DMS153 (cell line): ENCODE data around the gene TRIM69.

Experiments used
- DNase-seq: peaks from one replicate; lab custom pipeline; 2025; lab: John Stamatoyannopoulos, UW

TRIM69 gene

DNA sequence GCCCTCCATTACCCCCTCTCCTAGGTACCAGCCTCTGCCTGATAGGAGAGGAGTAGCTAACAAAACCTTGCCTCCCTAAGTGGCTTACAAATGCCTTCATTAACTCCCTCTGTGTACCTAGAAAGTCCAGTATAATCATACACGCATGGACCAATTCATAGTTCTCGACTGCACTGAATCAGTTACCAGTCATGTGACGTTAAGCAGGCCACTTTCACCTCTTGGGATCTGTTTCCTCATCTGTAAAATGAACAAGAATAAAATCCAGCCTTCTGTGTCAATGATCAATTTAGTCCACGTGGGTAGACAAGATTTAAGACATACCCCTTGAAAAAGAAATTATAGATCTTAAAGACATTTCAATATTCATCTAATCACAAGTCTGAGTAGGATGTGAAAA is 72.2 kb downstream of the TRIM69 start:
- no peak for DNase-seq

GRCh38 chr15:44810237-44810636 is 73.9 kb downstream of the TRIM69 start:
- DNase-seq = no peak

DNA sequence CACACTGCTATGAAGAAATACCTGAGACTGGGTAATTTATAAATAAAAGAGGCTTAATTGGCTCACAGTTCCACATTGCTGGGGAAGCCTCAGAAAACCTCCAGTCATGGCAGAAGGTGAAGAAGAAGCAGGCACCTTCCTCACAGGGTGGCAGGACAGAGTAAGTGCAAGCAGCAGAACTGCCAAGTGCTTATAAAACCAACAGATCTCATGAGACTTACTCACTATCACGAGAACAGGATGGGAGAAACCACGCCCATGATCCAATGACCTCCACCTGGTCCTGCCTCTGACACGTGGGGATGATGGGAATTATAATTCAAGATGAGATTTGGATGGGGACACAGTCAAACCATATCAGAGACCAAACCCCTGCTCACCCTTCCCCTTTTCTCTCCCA is 75.0 kb downstream of the TRIM69 start:
- peak; percentile 81 for DNase-seq

- peak; percentile 94 for DNase-seq
These were observed 75.7 kb downstream of the TRIM69 start for GRCh38 chr15:44812029-44812517.

DNA sequence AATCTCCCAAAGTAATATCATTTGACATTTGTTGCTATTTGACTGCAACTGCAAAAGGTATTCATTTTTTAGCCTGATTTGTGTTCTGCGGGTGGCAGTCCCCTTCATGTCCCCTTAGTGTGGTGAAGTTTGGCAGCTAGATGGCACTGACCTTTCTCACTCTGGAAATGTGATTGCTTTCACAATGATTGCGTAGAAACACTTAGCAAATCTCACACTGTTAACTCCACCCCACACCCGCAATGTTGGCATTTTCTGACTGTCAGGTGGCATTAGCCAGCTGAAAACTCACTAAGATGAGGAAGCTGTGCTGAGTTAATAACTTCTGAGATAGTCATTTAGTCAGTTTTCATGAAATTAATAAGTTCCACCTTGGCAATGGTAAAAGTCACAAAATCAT is 76.9 kb downstream of the TRIM69 start:
- DNase-seq = peak; percentile 14
